Hepatocyte (in vitro differentiated cells): ENCODE data around the gene ZNF433.

Source experiments
- EZH2 ChIP-seq: fragments of 200-600 bp; sonication (generic); IDR thresholded peaks from 2 replicates; pipeline ENCODE4 v1.6.1; 2016; ENCODE audit warnings: antibody characterized with exemption, mild to moderate bottlenecking, borderline replicate concordance
- EZH2phosphoT487 ChIP-seq: fragments of 200-600 bp; sonication (generic); IDR thresholded peaks from one replicate; pipeline ENCODE4 v1.6.1; 2018; ENCODE audit warnings: antibody characterized with exemption, mild to moderate bottlenecking, low read depth, moderate library complexity; ENCODE audit not compliant: unreplicated experiment, severe bottlenecking
- TF ChIP-seq, protein P1 (sequence below): fragments of 200-600 bp; sonication (generic); IDR thresholded peaks from 2 replicates; pipeline ENCODE4 v1.5.1; 2016; ENCODE audit warnings: antibody characterized with exemption, mild to moderate bottlenecking; ENCODE audit not compliant: poor library complexity

DNA sequence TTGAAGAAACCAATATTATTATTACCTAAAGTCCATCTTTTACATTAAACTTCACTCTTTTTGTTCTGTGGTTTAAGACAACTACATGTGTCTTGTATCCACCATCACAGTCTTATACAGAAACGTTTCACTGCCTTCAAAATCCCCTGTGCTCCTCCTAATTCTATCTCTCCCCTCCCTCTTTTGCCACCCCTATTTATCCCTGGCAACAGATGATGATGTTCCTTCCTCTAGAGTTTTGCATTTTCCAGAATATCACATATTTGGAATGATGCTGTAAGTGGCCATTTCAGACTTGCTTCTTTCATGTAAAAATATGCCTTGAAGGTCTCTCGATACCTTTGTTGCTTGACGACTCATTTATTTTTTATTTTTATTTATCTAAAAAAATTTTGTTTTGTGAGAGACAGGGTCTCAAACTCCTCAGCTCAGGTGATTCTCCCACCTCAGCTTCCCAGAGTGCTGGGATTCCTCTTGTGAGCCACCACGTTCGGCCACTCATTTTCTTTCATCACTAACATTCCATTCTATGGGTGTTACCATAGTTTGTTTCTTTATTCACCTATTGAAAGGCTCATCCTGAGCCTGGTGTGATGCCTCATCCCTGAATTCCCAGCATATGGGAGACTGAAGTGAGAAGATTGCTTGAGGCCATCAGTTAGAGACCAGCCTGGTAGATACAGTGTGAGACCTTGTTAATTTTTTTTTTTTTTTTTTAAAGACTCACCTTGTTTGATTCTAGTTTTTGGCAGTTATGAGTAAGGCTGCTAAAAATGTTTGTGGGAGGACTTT lies 62.3 kb downstream of the ZNF433 start:
- TF ChIP-seq, protein P1, sequence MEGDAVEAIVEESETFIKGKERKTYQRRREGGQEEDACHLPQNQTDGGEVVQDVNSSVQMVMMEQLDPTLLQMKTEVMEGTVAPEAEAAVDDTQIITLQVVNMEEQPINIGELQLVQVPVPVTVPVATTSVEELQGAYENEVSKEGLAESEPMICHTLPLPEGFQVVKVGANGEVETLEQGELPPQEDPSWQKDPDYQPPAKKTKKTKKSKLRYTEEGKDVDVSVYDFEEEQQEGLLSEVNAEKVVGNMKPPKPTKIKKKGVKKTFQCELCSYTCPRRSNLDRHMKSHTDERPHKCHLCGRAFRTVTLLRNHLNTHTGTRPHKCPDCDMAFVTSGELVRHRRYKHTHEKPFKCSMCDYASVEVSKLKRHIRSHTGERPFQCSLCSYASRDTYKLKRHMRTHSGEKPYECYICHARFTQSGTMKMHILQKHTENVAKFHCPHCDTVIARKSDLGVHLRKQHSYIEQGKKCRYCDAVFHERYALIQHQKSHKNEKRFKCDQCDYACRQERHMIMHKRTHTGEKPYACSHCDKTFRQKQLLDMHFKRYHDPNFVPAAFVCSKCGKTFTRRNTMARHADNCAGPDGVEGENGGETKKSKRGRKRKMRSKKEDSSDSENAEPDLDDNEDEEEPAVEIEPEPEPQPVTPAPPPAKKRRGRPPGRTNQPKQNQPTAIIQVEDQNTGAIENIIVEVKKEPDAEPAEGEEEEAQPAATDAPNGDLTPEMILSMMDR = no peak
- TF ChIP-seq EZH2phosphoT487 (no peak), EZH2 (no peak)
